HG03439 (cell line): ENCODE results near the gene KAT6B.
A peak's percentile ranks its signal among the peaks of the same experiment; 100 is the strongest.

Experiments
- ATAC-seq: cut with Tn5 transposase; IDR thresholded peaks from one replicate; pipeline ENCODE4 v1.9.1; 2021; ENCODE audit warnings: mild to moderate bottlenecking, moderate library complexity; ENCODE audit not compliant: unreplicated experiment

The KAT6B gene

DNA sequence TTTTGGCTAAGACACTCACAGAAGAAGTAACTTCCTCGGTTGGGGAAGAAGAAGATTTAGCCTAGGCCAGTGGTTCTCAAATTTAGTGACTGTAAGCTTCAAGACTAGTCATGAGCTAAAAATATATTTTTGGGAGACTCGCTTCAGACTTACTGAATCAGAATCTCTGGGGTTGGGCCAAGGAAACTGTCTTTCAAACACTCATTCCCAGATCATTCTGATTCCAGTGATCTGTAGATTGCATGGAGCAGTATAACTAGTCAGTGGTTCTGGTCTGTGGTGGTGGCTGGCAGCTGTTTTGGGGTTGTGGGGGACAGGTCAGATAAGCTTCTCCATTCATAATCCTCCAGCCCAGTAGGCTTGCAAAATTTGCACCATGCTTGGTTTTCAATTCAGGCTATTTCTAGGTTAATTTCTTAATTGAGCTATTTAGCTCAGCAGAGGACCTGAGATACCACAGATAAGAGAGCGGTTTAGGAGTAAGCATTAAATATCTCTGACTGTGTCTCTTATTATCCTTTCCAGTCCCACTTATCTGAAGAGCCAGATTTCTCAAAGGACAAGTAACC lies 3.8 kb upstream of the KAT6B start:
- no peak for ATAC-seq

DNA sequence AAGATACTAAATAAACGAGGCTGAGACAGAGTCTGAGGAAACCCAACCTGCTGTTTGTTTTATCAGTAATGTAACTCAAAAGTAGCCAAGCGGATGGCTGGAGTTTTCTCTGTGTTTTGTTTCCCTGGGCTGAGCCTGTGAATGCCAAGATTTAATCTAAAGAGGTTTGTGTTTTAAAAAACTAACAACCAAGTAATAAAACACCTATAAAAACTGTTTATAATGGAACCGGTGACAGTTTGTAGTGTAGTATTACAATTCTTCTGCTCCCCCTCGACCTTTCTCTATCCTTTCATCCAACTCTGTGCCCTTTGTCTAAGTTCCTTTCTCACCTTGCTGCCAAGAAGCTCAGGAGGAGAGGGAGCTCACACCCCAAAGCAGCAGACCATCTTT lies 2.6 kb upstream of the KAT6B start:
- ATAC-seq, result no peak

DNA sequence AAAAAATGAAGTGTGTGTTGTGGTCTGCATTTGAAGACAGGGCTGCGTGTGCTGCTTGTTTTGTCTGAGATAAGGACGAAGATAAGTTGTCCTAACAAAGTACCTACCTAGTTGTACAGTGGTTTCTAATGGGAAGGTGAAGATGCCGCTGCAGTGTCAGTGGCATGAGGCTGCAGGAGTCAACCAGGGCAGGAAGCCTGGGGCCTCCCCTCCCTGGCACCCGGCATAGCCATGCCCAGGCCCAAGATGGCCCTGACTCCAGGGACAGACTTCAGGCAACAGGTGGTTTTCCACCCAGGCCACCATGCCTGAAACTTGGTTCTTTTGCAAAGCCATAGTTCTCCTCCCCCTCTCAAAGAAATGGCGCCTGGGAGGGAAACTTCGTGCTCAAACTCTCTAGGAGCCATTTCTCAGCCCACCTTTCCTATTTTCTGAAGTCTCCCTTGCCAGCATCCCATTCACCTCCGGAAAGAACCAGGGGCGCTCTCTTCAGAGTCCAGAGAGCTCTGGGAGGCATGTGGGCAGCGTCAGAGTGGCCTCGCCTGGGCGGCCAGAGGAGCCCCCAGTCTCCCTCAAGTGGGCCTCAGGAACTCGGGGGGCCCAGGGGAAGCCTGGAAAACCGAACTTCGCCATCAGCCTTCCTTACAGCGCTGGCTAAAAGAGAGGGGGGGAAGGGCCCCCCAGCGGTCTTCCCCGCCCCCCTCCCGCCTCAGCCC lies 2.1 kb upstream of the KAT6B start:
- no peak for ATAC-seq

DNA sequence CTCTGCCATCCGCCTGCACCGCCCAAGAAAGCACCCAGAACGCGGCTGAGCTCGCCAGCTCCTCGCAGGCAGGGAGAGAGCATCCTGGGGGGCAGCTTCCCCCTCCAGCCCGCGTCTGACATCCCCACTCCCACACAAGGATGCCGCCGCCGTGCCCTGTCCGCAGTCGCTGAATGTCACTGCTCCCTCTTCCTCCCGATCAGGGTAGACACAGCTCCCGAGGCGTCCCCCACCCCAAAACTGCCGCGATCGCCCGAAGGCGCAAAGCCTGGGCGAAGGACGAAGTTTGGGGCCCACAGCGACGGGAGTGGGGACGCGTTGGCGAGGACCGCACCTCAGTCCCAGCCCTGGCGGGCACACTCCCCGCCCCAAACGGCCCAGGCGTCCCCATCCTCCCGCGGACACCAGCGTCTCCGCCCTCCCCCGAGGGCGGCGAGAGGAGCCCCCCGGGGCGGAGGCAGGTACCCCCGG lies 1.5 kb upstream of the KAT6B start:
- no peak for ATAC-seq

DNA sequence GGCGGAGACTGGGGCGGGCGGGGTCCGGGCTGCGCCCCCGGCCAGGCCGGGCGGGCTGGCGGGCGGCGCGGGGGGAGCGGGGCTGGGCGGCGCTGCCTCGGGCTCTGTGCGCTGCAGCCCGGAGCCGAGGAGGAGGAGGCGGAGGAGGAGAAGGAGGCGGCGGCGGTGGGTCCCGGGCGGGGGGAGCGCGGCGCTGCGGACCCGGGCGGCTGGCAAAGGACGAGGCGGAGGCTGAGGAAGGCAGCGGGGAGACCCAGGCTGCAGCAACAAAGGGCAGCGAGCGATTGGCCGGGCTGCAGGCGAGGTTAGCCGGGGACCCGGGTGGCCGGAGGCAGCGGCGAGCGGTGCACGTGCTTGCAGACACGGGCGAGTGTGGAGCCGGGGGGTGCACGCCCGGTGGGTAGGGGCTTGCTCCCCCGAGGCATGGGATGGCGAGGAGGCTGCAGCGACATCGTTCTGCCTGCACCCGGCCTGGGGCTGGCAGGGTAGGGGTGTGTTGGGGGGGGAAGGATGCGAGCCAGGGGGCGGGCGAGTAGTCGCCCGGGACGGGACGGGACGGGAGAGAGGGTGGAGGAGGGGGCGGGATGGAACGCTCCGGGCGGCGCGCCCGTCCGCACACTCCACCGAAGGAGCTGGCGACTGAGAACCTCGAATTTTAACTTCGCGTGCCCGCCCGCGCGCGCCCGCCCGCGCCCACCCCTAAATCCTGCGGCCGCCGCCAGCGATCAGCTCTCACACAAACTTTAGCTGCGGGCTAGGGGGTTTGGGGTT lies 844 bp upstream of the KAT6B start:
- peak; percentile 1 for ATAC-seq

DNA sequence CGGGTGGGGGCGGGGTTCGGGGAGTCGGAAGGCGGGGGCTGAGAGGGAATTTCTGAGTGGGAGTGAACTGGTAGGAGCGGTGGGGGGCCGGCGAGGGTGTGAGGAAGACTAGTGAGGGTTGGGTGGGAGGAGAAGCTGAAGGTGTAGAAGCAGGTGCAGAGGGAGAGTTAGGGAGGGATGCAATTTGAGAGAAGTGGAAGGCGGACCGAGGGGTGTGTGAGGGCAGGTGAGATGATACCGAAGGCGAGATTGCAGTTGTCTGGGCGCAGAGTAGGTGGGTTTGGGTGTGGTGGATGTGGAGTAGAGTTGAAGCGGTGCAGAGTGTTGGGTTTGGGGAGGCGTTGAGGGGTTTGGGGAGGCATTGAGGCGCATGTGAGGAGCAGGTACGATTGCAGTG lies 643 bp downstream of the KAT6B start:
- ATAC-seq, result no peak

DNA sequence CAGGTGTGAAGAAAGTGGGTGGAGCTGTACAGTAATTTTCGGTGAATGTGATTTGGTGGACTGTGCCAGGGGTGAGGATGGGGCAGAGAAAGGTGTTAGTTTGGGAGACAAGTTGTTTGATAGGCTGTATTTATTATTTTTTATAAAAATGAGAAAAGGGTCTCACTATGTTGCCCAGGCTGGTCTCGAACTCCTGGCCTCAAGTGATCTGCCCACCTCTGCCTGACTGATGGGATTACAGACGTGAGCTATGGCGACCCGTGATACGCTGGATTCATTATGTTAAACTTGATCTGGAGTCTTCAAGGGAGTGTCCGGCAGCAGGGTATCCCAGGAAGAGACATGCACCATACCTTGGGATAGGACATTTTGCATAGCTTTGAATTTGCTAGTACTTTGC lies 1.3 kb downstream of the KAT6B start:
- no peak for ATAC-seq

DNA sequence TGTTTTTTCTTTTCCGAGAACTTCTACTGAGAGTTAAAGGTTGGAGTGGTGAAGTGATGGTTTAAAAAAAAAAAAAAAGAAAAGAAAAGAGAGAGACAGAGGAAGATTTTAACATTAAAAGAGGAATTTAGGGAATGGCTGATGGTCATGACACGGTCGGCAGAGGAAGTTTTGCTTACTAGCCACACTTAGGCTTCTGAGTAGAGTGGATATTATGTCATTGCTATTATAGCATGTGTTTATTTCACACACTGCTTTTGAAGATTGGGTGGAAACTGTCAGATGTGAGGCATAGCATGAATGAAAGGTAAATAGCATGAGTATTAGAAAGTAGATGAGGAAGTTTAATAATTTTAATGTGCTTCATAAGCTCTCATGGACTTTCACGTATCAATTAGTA lies 2.5 kb downstream of the KAT6B start:
- no peak for ATAC-seq

DNA sequence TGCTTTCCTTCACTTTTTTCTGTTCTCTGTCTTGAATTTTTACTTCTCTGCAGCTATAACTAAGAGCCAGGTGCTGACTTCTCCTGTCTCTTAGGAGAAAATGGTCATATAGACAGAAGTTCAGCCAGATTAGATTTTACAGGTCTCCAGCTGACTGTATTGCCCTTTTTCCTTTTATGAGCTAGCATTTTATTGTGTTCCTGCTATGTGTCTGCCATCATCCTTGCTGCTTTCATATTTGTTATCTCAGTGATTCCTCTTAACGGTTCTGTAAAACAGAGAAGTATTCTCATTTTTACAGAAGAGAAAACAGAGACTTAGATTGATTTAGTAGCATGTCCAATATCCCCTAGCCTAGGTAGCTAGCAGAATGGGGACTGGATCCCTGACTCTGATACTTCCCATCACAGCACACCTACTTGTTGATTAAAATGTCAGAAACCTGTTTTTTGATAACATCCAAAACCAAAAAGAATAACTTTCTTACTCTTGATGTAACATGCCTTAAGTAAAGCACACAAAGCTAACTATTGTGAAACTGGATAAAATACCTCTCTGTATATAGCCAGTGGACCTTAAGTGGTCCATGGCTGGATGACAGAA lies 5.2 kb downstream of the KAT6B start:
- no peak for ATAC-seq

DNA sequence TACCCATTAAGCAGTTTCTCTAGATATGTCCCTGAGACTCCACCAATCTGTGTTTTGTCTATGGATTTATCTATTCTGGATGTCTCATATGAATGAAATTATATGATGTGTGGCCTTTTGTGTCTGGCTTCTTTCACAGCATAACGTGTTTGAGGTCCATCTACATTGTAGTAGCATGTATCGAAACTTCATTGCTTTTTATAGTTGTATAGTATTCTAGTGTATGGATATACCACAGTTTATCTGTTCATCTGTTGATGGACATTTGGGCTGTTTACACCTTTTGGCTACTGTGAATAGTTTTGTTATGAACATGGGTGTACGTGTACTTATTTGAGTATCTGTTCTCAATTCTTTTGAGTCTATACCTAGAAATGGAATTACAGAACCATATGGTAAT lies 9.6 kb downstream of the KAT6B start:
- no peak for ATAC-seq

DNA sequence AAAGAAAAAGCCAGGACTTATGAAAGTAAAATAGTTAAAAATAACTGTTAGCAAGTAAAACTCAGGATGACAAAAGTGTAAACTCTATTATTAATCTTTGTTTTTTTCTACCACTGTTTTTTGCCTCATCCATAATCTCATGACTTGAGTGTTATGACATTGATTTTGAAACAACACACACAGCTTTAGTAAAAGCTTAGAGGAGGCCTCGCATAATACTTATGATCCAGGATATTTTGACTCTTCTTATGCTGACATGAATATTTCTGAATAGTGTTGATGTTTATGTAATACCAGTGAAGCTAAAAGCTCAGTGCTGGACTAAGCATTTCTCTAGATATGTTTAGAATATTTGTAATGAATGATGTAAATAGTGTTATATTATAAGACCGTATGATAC lies 10.5 kb downstream of the KAT6B start:
- no peak for ATAC-seq

DNA sequence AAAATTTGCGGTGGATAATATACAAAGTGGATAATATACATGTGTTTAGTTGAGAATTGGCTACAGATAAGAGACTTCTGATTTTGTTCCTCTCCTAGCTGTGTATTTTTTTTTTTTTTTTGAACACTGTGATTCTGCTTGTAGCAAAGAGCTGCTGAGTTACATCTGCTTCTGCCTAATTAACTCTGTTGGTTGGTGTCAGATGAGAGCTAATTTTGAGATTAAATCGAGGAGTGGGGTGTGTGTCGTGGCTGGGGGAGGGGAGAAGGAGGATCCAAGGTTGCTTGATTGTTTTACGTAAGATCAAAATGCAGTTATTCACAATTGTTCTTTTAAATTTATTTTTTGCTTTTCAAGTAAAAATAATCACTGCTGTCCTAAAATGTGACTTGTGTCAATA lies 11.3 kb downstream of the KAT6B start:
- ATAC-seq, result no peak

DNA sequence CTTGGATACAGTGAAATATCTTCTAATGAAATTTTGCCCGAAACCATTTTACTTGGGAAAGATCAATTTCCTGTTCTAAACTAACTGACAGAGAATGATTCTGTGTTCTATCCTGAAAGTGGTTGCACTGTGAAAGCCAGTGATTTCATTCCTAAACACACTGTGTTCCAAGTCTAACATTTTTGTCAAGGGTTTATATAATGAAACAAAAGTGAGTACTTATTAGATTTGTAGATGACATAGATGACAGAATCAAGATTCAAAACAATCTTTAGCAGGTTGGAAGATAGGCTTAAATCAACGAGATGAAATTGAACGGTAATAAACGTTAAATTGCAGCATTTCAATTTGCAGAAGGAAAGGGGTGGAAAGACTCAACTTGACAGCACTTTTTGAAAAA lies 13.3 kb downstream of the KAT6B start:
- ATAC-seq, result no peak

DNA sequence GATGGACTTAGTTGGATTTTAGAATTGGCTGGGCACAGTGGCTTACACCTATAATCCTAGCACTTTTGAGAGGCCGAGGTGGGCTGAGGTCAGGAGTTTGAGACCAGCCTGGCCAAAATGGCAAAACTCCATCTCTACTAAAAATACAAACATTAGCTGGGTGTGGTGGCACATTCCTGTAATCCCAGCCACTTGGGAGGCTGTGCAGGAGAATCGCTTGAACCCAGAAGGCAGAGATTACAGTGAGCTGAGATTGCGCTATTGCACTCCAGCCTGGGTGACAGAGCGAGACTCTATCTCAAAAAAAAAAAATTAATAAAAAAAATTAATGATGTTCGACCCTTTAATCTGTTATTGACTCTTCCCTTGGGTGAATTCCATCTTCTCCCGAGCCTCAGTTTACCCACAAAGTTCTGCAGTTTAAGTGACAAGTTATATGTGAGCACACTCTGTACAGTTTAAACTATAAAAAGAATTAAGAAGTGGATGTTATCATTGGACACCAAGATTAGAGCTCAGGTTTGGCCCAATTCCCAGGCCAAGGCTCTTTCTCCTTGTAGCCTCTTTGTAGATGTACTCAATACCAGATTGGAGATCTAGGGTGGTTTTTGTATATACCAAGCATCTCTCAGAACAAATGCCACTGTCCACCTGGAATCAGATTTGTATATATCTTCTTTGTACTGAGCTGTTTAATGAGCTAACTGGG lies 15.0 kb downstream of the KAT6B start:
- no peak for ATAC-seq

DNA sequence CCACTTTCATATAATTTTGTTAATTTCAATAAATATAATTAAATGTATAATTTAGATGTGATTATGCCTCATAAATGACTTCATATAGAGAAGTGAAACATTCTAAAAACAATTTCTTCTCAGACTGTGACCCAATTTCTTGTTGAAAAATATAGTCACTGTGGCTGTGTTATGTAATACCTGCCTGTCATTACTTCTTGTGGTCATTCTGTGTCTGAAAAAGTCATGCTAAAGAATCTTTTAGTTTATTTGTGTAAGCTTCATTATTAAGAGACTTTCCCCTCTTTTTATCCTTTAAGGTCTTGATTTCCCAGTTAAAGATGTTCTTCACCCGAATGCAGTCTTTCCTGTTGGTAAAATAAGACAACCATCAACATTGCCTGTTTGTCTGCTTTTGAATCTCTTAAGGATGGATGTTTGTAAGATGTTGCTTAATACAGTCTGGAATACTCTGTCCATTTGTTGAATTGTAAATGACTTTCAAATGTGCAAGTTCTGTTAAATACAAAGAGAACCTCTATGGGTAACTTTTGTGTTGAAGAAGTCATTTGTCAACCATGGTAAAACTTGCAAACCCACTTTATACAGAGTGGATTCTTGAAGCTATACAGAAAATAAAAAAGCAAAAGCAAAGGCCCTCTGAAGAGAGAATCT lies 16.0 kb downstream of the KAT6B start:
- no peak for ATAC-seq

DNA sequence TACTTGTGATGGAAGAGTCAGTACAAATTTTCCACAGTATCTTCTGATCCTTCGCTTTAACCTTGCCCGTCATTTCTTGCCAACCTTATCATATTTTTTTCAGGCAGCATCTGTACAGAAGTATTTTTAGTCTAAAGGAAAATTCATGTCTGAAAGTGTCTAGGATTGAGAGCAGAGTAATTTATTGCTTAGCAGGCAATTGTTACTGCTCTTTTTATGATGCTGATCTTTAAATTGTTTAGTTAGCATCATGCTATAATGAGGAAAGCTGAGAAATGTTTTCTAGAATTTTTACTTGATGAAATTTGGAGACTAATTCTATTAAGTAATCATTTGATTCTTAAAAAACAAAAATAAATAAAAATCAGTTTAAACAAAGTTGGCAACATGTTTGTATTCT lies 20.6 kb downstream of the KAT6B start:
- no peak for ATAC-seq

DNA sequence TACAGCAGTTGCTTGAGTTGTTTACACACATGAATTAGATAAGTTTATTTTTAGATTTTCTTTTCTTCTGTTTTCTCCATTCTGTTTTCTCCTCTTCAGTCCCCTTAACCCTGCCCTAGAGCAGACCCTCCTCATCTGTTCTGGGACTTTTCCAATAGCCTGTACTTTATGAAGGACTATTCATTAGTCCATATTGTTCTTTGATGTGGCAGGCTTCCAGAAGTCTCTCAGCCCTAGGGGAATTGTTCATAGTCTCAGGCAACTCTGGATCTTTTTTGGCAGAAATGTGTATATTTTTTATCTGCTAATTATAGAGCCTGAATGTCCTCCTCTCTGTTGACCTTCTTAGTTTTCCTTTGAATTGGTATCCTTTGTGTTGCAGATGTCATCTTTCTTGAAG lies 25.4 kb downstream of the KAT6B start:
- no peak for ATAC-seq

DNA sequence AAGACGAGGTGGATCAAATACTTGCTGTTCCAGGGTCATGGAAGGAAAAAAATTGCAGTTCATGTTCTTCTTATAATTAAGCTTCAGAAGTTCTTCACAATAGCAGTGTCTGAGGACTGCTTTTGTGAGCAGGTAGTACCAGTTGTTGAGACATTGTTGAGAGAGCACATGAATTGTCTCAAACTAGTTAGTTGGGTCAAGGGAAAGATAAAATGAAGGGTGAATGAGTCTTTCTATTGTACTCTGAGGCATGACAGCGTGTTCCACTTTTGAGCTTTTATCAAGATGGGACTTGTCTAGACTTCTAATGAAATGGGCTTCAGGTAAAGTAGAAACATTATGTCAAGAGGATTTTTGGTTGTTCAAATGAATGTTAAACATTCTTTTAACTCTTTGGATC lies 26.0 kb downstream of the KAT6B start:
- no peak for ATAC-seq

DNA sequence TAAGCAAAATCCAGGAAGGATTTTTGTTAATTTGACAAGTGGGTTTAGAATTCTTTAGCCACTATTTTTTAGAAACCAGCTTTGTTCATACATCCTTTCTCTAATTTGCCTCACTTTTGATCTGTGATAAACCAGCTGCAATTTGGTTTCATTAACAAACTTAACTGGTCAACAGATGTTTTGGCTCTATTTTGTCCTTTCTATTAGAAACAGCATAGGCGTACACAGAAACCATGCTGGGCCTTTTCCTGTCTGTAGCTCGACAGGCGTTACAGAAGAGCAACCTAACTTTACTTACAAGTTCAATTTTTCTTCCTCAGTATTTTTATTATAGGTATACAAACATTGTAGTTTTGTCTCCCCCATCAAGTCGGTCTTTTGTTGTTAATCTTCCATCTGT lies 28.2 kb downstream of the KAT6B start:
- ATAC-seq, result no peak

DNA sequence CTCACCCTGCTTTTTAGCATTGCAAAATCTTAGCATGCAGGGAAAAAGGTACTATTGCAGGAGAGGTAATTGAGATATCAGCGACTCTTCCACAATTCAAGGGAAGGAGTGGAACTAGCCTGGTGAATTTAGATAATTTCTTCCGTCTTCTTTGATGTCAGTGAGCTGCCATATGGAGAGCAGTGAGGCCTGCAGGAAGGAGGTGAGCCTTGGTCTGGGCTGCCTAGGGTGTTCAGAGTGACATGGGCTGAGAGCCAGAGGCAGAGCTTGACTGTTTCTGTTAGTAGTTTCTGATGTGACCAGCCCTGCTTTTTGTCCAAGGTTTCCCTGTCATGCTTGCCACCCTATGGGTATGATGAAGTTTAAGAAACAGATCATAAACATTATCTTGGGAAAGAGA lies 28.6 kb downstream of the KAT6B start:
- no peak for ATAC-seq

DNA sequence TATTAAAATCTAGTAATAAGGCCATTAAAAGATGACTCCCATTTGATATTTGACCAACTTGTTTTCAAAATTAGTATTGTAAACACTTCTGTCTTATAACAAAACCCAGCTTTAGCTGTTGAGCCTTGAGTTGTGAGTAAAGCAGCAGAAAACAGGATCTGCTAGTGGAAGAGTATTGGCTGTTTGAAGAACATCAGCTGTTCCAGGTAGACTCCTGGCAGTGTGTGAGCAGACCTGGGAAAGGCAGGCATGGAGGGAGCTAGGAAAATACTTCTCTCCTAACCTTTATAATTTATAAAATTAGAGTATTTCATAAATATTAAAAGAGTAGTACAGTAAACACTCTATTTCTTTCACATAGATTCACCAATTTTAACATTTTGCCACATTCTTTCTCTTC lies 29.0 kb downstream of the KAT6B start:
- ATAC-seq, result no peak
